ENCODE measurements around the gene REC114. TPM values are rescaled to one million over a fixed set of nuclear protein-coding genes. Genes with fewer than 3 reads are reported as not detected.
A peak's percentile ranks its signal among the peaks of the same experiment; 100 is the strongest.

The REC114 gene
- total and polyA plus RNA-seq, 9 of the 15 experiments (the other 6 are each of a cell fraction or from before 2014, with no cell fraction given) = 0.07 to 0.24 TPM; not detected in 7

- TF ChIP-seq HMBOX1 (IDR thresholded peaks at IDR 0.05) (peak; percentile 82), TBL1XR1 (IDR thresholded peaks at IDR 0.05; ENCODE audit: low read length in 2 of 2) (peak; percentile 47 to 67; a peak in 2 of 4 replicates), HNRNPK (IDR thresholded peaks at IDR 0.05; ENCODE audit: low read depth, low read length, poor library complexity, severe bottlenecking) (no peak), CREB3L1 (IDR thresholded peaks at IDR 0.05; ENCODE audit: borderline replicate concordance, low read depth) (no peak), PML (IDR thresholded peaks at IDR 0.05; ENCODE audit: low read length) (peak; percentile 67), RBM25 (IDR thresholded peaks at IDR 0.05; ENCODE audit: low read depth, low read length, severe bottlenecking) (no peak), TAL1 (IDR thresholded peaks at IDR 0.05) (peak; percentile 96), TAF15 (IDR thresholded peaks at IDR 0.05; ENCODE audit: low read depth, low read length) (no peak), ZBTB33 (CRISPR knock-in tag; IDR thresholded peaks at IDR 0.05) (no peak), ZNF124 (CRISPR knock-in tag; IDR thresholded peaks at IDR 0.05) (no peak), ARID3B (CRISPR knock-in tag; IDR thresholded peaks at IDR 0.05; ENCODE audit: borderline replicate concordance) (no peak), POLR3G (IDR thresholded peaks at IDR 0.05; ENCODE audit: extremely low read depth, insufficient read length, insufficient replicate concordance) (no peak), ZFP91 (CRISPR knock-in tag; IDR thresholded peaks at IDR 0.05) (no peak), STAG1 (CRISPR knock-in tag; IDR thresholded peaks at IDR 0.05; ENCODE audit: borderline replicate concordance) (no peak), RBM17 (IDR thresholded peaks at IDR 0.05; ENCODE audit: borderline replicate concordance, low read depth, low read length) (no peak), ASH1L (IDR thresholded peaks at IDR 0.05; ENCODE audit: borderline replicate concordance, low read depth, partially characterized antibody) (no peak), NFXL1 (CRISPR knock-in tag; IDR thresholded peaks at IDR 0.05) (no peak), HCFC1 (IDR thresholded peaks at IDR 0.05; ENCODE audit: low read depth, low read length) (no peak), ZBED1 (IDR thresholded peaks at IDR 0.05) (no peak), PURB (CRISPR knock-in tag; IDR thresholded peaks at IDR 0.05; ENCODE audit: low read depth) (no peak), ZEB2 (IDR thresholded peaks at IDR 0.05) (no peak; the same call in 1 of the 2 replicates), SP1 (CRISPR knock-in tag; IDR thresholded peaks at IDR 0.05) (no peak), KLF1 (tag; IDR thresholded peaks at IDR 0.05) (no peak)
These were observed 61.9 kb downstream of the REC114 start (continued) for GRCh38 chr15:73504885-73505284.

Data from K562 (cell line).